A673 (cell line): Measurements from ENCODE around the gene MEGF11. TPM values are rescaled to one million over a fixed set of nuclear protein-coding genes. Genes with fewer than 3 reads are reported as not detected.

Source experiments
- BruUV-seq: library from RNA; stranded (reverse); fragments of 400-500 nt; replicated peaks from 2 replicates; lab custom pipeline; 2021; lab: Mats Ljungman, UMichigan
- CTCF ChIA-PET: fragments of 300-600 bp; sonication (Branson Sonifier 250); formaldehyde crosslinking; loops from one replicate; lab custom pipeline; 2022; ENCODE audit warnings: antibody characterized with exemption; lab: Charles Lee
- POLR2A ChIA-PET: fragments of 300-600 bp; sonication (Branson Sonifier 250); formaldehyde crosslinking; loops from one replicate; lab custom pipeline; 2022; ENCODE audit warnings: antibody characterized with exemption; ENCODE audit not compliant: low non-redundant PET; lab: Charles Lee
- DNase-seq: peaks from one replicate; pipeline ENCODE4 v3.0.0-alpha.2; 2015; ENCODE audit warnings: low spot score
- H3K27ac ChIP-seq: fragments of 200-600 bp; sonication (generic); 2 replicates; pipeline ENCODE4 v1.5.1; 2016; ENCODE audit warnings: mixed run types, low read depth, mild to moderate bottlenecking, mixed read lengths, antibody characterized with exemption, low read length; ENCODE audit not compliant: poor library complexity, severe bottlenecking
- H3K27me3 ChIP-seq: fragments of 200-600 bp; sonication (generic); replicated peaks from 2 replicates; pipeline ENCODE4 v1.6.1; 2017; ENCODE audit warnings: mixed run types, low read depth, mild to moderate bottlenecking, mixed read lengths, antibody characterized with exemption, low read length; ENCODE audit not compliant: insufficient read depth, poor library complexity
- H3K36me3 ChIP-seq: fragments of 200-600 bp; sonication (generic); 2 replicates; pipeline ENCODE4 v1.6.1; 2016; ENCODE audit warnings: mixed run types, mild to moderate bottlenecking, mixed read lengths, antibody characterized with exemption, low read length; ENCODE audit not compliant: insufficient read depth, poor library complexity, severe bottlenecking
- H3K4me1 ChIP-seq: fragments of 200-600 bp; sonication (generic); 2 replicates; pipeline ENCODE4 v1.6.1; 2017; ENCODE audit warnings: mixed run types, mild to moderate bottlenecking, mixed read lengths, antibody characterized with exemption, low read length; ENCODE audit not compliant: insufficient read depth, poor library complexity, severe bottlenecking
- H3K4me3 ChIP-seq: fragments of 200-600 bp; sonication (generic); 2 replicates; pipeline ENCODE4 v1.5.1; 2016; ENCODE audit warnings: low read depth, mixed run types, mild to moderate bottlenecking, mixed read lengths, low read length; ENCODE audit not compliant: poor library complexity, severe bottlenecking
- H3K9me3 ChIP-seq: fragments of 200-600 bp; sonication (generic); 2 replicates; pipeline ENCODE4 v1.6.1; 2016; ENCODE audit warnings: mixed run types, low read depth, mild to moderate bottlenecking, mixed read lengths, antibody characterized with exemption, low read length; ENCODE audit not compliant: poor library complexity, severe bottlenecking
- CTCF ChIP-seq: fragments of 300-800, 200-600 bp; sonication (generic); conservative IDR thresholded peaks from 2 replicates; pipeline ENCODE4 v1.5.1; 2017; ENCODE audit warnings: low read depth, mild to moderate bottlenecking, antibody characterized with exemption, low read length, moderate library complexity, mixed read lengths
- EZH2 ChIP-seq: fragments of 200-600 bp; sonication (generic); IDR thresholded peaks from 2 replicates; pipeline ENCODE4 v1.6.1; 2017; ENCODE audit warnings: borderline replicate concordance, low read depth, mild to moderate bottlenecking, mixed read lengths, antibody characterized with exemption, low read length; ENCODE audit not compliant: poor library complexity, severe bottlenecking
- intact Hi-C: fragments of 100-400 bp; cut with micrococcal nuclease; formaldehyde crosslinking; loops from one replicate; pipeline ENCODE4 v1.10.0; 2022; ENCODE audit not compliant: unreplicated experiment
- total RNA-seq: library from RNA; stranded (reverse); gene quantifications from 2 replicates; pipeline ENCODE4 v1.2.3, GENCODE V29; 2021

The MEGF11 gene
- total RNA-seq, 1 experiment from 2014 or later, result 0.43 TPM

GRCh38 chr15:66134284-66134683, 119.3 kb downstream of the MEGF11 start:
- H3K36me3 ChIP-seq, result no peaks in the 10 kb centered on the region
- DNase-seq, result no peak
- no TSS peak for BruUV-seq
- intact Hi-C loops, result loop anchor here (5.0 kb wide), 1 partner anchor 153 kb away; no protein-coding TSS in a partner anchor
- POLR2A ChIA-PET, result no interaction called here
- peaks cover 28% of the 10 kb centered on the region for H3K4me1 ChIP-seq
- H3K27ac ChIP-seq, result no peak overlapping the region
- peaks cover 5% of the 10 kb centered on the region for H3K27me3 ChIP-seq
- H3K4me3 ChIP-seq, result no peak overlapping the region
- CTCF ChIA-PET, result no interaction called here
- H3K9me3 ChIP-seq, result no peaks in the 10 kb centered on the region
- no peak for TF ChIP-seq EZH2
- no peak for TF ChIP-seq CTCF

- ChIA-PET CTCF (no interaction called here), POLR2A (no interaction called here)
- no peak for TF ChIP-seq CTCF
- TF ChIP-seq EZH2, result no peak
- Histone ChIP-seq H3K4me3 (no peak overlapping the region), H3K36me3 (no peaks in the 10 kb centered on the region), H3K27ac (no peak overlapping the region), H3K9me3 (no peaks in the 10 kb centered on the region), H3K27me3 (peaks cover 5% of the 10 kb centered on the region), H3K4me1 (peaks cover 29% of the 10 kb centered on the region)
- no peak for DNase-seq
- intact Hi-C loops, result loop anchor here (5.0 kb wide), 1 partner anchor 154 kb away; no protein-coding TSS in a partner anchor
- no TSS peak for BruUV-seq
Observed at GRCh38 chr15:66133247-66133885, 120.2 kb downstream of the MEGF11 start.

GRCh38 chr15:66132251-66132816, 121.2 kb downstream of the MEGF11 start:
- peaks cover 5% of the 10 kb centered on the region for H3K27me3 ChIP-seq
- peaks cover 29% of the 10 kb centered on the region for H3K4me1 ChIP-seq
- BruUV-seq, result no TSS peak
- no peak for TF ChIP-seq EZH2
- TF ChIP-seq CTCF, result no peak
- ChIA-PET CTCF (no interaction called here), POLR2A (interaction anchor here (0.5 kb wide), 1 partner anchor 132 kb away, joined by 3 read pairs; no protein-coding TSS in a partner anchor)
- H3K36me3 ChIP-seq, result no peaks in the 10 kb centered on the region
- DNase-seq, result no peak
- intact Hi-C loops, result loop anchor here (5.0 kb wide), 1 partner anchor 155 kb away; no protein-coding TSS in a partner anchor
- H3K9me3 ChIP-seq, result no peaks in the 10 kb centered on the region
- no peak overlapping the region for H3K27ac ChIP-seq
- no peak overlapping the region for H3K4me3 ChIP-seq
